H54 (cell line): ENCODE data around the gene DTWD2.

ENCODE experiments used
- DNase-seq: peaks from one replicate; pipeline ENCODE4 v3.0.0; 2011; ENCODE audit warnings: low spot score, mixed read lengths; ENCODE audit not compliant: insufficient read length
- FAIRE-seq: peaks from 3 replicates; lab custom pipeline; 2011; peaks lifted over from hg19 to GRCh38; lab: Jason Lieb, UNC
- POLR2A ChIP-seq: IDR thresholded peaks from 2 replicates; pipeline ENCODE4 v1.6.1; 2011; ENCODE audit warnings: low read depth, mild to moderate bottlenecking, low read length

The DTWD2 gene

GRCh38 chr5:118987988-118988865 lies at the start of gene DTWD2:
Gene DTWD2 (minus strand): TSS chr5:118988547. CDS start chr5:118988511, 36 bp downstream.
- peak; percentile 87 for DNase-seq
- FAIRE-seq = peak; percentile 92

GRCh38 chr5:119037496-119038215 lies 49.3 kb upstream of the DTWD2 start:
- DNase-seq = no peak
- no peak for TF ChIP-seq POLR2A
- FAIRE-seq = no peak

More at GRCh38 chr5:118987988-118988865, at the start of gene DTWD2:
- TF ChIP-seq POLR2A = peak; percentile 57; the same call in 1 of the 2 replicates

DNA sequence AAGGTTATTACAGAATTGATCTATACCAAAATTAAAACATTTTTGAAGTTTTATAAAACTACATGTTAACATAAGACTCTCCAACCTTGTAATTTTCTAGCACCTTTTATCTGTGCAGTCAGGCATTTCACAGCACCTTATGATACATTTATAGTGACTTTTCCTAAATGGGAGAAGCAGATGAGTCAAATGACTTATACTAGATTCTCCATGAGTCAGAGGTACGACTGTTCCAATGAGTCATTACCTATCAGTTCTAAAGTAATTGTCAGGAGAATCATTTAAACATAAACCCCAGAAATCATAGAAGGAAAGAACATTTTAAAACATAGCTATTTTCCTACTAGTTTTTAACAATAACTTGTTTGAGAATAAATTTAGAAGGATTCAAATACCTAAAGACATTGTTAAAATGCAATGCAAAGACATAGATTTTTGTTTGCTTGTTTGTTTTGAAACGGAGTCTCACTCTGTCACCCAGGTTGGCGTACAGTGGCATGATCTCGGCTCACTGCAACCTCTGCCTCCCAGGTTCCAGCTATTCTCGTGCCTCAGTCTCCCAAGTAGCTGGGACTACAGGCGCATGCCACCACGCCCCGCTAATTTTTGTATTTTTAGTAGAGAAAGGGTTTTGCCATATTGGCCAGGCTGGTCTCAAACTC lies 47.9 kb upstream of the DTWD2 start:
- FAIRE-seq (peak; percentile 96), DNase-seq (peak; percentile 38)
- TF ChIP-seq POLR2A = no peak

DNA sequence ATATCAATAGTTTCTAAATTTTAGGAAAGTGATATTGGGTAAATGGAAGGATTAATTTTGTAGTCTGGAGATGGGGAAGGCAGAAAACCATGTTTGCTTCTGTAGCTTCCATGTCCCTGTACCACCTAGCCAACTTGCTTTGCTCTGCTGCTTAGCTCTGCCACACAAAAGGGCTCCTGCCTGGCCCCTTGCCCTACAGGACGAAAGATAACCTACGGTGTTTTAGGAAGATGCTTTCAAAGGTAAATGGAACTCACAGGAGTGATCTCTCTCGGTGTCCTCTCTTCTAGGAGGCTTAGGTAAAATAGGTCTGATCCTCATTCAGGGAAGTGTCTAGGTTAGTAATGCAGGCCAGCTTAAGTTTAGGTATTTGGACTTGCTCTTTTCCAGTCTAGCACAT lies 44.8 kb upstream of the DTWD2 start:
- no peak for DNase-seq
- FAIRE-seq = no peak
- no peak for TF ChIP-seq POLR2A

DNA sequence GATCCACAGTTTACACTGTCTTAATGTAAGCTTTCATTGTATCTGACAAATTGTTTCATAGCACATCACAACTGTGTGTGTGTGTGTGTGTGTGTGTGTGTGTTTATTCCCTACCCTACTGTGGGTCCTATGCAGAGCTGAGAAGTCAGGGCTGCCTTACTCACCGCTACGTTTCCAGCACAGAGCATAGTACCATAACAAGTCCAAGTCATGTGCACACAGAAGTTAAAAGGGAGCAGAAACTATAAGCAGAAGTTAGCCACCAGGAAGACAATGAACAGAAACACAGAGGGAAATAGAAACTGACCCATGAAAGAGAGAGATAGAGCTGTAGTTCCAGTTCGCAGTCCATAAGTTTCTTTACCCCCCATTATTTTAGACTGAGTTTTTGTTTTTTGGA lies 44.3 kb upstream of the DTWD2 start:
- no peak for TF ChIP-seq POLR2A
- FAIRE-seq = peak; percentile 62
- DNase-seq = no peak

DNA sequence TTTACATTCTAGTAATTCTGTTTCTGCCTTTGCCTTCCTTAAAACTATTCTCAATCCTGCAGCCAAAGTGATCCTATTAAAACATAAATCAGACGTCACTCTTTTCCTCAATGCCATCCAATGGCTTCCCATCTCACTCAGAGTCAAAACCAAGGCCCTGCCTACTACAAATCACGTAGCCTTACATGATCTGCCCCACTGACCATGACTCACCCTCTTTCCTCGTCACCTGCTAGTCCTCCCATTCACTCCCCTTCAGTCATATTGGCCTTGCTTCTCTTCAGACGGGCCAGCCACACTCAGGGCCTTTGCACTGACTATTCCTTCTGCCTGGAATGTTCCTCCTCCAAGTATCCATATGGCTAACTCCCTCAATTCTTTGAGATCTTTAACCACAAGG lies 43.6 kb upstream of the DTWD2 start:
- TF ChIP-seq POLR2A = no peak
- DNase-seq (peak; percentile 25), FAIRE-seq (peak; percentile 95)

- no peak for DNase-seq
- TF ChIP-seq POLR2A = no peak
- no peak for FAIRE-seq
Measured at GRCh38 chr5:119031011-119031886, 42.9 kb upstream of the DTWD2 start.

DNA sequence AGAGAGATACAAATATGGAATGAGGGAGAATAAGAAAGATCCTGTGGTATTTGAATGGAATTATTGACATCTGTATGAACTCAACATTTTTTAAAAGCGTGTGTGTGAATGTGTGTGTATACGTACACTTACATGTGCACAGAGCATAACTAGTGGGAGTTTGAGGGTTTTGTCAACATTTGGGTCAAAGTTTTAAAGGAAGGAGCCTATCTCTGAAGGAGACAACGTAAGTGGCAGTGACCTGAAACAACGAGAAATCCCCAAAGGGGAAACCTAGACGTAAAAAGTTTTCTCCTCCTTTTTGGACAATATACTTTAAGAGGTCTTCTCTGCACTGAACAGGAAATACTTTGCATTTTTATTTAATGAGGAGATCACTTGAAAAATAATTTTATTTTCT lies 40.2 kb upstream of the DTWD2 start:
- no peak for TF ChIP-seq POLR2A
- no peak for FAIRE-seq
- DNase-seq = no peak

GRCh38 chr5:119022773-119023172 lies 34.4 kb upstream of the DTWD2 start:
- DNase-seq = no peak
- no peak for TF ChIP-seq POLR2A
- FAIRE-seq = no peak

GRCh38 chr5:119022017-119022745 lies 33.8 kb upstream of the DTWD2 start:
- TF ChIP-seq POLR2A = no peak
- peak; percentile 73 for FAIRE-seq
- DNase-seq = no peak

DNA sequence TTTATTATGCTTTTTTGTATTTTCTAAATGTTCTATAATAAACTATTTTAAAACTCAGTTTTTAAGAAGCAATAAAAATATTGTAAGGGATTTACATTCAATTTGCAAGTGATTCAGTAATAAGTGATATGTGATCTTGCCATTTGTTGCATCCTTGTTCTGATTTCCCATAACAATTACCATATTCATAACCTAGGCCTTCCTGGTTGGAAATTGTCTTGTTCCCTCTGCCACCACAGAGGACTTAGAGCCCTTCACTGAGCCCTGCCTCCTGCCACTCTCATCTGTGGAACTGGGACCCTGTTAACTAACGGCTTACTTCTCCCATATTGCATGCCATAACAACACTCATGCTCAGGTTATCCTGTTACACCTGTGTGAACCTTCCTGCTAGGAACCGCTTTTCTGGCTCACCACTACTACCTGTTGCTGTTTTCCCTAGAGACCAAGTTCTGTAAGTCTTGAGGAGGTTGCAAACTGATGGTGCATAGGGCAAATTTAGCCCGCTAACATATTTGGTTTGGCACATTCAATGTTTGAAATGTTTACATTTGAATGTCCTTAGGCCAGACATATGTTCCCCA lies 32.9 kb upstream of the DTWD2 start:
- no peak for TF ChIP-seq POLR2A
- no peak for DNase-seq
- no peak for FAIRE-seq

GRCh38 chr5:119019949-119020348 lies 31.6 kb upstream of the DTWD2 start:
- FAIRE-seq = no peak
- no peak for TF ChIP-seq POLR2A
- no peak for DNase-seq
